ENCODE measurements around the gene GABRB2.
"Not testable (repeated sequence)": the region's sequence is repeated elsewhere in the genome, so short reads cannot be mapped to it uniquely, and the experiment has no call there.

Gene GABRB2

DNA sequence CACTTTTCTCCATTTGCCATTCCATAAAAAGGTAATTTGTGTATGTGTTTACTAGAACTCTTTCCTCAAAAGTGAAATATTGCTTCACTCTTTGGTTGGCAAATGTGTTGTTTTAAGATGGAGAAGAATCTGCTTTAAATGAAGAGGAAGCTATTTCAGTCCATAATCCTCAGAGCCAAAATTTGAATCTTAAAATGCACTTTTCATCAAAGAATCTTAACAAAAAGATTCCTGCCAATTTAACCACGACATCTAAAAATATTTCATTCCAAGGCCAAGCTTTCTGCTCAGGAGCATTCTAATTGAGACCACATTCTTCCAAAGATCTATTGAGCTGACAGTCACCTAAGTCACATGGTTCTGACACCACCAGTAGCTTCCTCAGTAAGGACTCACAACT lies 7.5 kb downstream of the GABRB2 start:
- no peak for TF ChIP-seq CTCF (IDR thresholded peaks at IDR 0.05)
- Histone ChIP-seq H3K4me3 (no peak overlapping the region), H3K27ac (no peak overlapping the region)
- DNase-seq (ENCODE audit: low spot score), result no peak

GRCh38 chr5:161535762-161536161 lies 10.8 kb downstream of the GABRB2 start:
- Histone ChIP-seq H3K4me3 (no peak overlapping the region), H3K27ac (no peak overlapping the region)
- DNase-seq (ENCODE audit: low spot score), result no peak
- TF ChIP-seq CTCF (IDR thresholded peaks at IDR 0.05), result no peak

- DNase-seq (ENCODE audit: low spot score), result no peak
Measured at GRCh38 chr5:161530700-161531099, 15.8 kb downstream of the GABRB2 start.

DNA sequence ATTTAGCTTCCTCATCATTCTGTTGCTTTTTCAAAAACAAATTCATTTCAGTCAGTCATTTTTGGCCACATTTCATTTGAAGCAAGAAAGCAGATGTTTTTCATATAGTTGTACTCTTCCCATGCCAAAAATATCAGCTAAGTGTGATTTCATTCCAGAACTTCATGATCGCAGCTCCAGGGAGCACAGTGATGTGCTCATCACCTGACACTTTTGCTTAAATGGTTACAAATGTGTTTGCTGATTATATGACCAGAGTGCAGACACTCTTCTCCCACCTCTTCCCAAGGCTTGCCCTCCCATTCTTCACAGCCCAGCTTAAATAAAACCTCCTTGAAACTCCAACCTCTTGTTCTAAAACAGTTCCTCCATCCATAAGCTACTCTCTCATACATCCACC lies 32.6 kb downstream of the GABRB2 start:
- no peak for TF ChIP-seq CTCF (IDR thresholded peaks at IDR 0.05)
- no peak overlapping the region for H3K4me3 ChIP-seq
- H3K27ac ChIP-seq, result no peak overlapping the region
- DNase-seq (ENCODE audit: low spot score), result no peak

More at GRCh38 chr5:161530700-161531099, 15.8 kb downstream of the GABRB2 start:
- Histone ChIP-seq H3K4me3 (no peak overlapping the region), H3K27ac (no peak overlapping the region)
- no peak for TF ChIP-seq CTCF (IDR thresholded peaks at IDR 0.05)

DNA sequence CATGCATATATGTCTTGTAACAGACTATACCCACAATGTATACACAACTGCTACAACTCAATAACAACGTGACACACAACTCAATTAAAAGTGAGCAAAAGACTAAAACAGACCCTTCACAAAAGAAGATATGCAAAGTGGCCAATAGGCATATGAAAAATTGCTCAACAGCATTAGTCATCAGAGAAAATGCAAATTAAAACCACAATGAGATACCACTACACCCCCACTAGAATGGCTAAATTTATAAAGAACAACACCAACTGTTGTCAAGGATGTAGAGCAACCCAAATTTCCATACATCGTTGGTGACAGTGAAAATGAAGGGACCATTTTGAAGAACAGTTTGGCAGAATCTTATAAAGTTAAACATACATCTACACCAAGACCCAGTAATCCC lies 38.9 kb downstream of the GABRB2 start:
- no peak overlapping the region for H3K27ac ChIP-seq
- no peak for TF ChIP-seq CTCF (IDR thresholded peaks at IDR 0.05)
- H3K4me3 ChIP-seq, result no peak overlapping the region
- no peak for DNase-seq (ENCODE audit: low spot score)

- not testable (repeated sequence) for DNase-seq (ENCODE audit: low spot score); H3K4me3 ChIP-seq; H3K27ac ChIP-seq
Measured at GRCh38 chr5:161505160-161505559, 41.4 kb downstream of the GABRB2 start.

GRCh38 chr5:161498531-161498930 lies 48.0 kb downstream of the GABRB2 start:
- Histone ChIP-seq H3K27ac (no peak overlapping the region), H3K4me3 (no peak overlapping the region)
- TF ChIP-seq CTCF (IDR thresholded peaks at IDR 0.05), result no peak
- DNase-seq (ENCODE audit: low spot score), result no peak

GRCh38 chr5:161483721-161484120 lies 62.8 kb downstream of the GABRB2 start:
- no peak for DNase-seq (ENCODE audit: low spot score)
- TF ChIP-seq CTCF (IDR thresholded peaks at IDR 0.05), result no peak
- no peak overlapping the region for H3K27ac ChIP-seq
- no peak overlapping the region for H3K4me3 ChIP-seq
